ENCODE measurements around the gene PDGFC.

DNA sequence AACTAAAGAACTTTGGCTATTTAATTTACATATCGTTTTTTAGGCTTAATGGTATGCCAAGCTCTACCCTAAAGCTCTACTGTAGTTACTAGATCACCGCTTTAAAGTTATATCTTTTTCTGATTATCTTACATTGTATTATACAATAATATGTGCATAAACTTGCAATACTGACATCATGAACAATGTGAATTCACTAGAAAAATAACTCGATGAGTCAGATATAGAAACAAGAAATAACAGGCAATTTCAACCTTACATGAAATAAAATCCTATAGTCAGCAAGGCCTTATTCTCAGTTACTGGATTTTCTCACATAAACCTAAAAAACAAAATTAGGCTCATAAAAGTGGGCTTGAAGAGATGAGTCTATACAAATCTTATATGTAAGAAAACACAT lies 32.5 kb downstream of the PDGFC start:
- TF ChIP-seq, protein P1, sequence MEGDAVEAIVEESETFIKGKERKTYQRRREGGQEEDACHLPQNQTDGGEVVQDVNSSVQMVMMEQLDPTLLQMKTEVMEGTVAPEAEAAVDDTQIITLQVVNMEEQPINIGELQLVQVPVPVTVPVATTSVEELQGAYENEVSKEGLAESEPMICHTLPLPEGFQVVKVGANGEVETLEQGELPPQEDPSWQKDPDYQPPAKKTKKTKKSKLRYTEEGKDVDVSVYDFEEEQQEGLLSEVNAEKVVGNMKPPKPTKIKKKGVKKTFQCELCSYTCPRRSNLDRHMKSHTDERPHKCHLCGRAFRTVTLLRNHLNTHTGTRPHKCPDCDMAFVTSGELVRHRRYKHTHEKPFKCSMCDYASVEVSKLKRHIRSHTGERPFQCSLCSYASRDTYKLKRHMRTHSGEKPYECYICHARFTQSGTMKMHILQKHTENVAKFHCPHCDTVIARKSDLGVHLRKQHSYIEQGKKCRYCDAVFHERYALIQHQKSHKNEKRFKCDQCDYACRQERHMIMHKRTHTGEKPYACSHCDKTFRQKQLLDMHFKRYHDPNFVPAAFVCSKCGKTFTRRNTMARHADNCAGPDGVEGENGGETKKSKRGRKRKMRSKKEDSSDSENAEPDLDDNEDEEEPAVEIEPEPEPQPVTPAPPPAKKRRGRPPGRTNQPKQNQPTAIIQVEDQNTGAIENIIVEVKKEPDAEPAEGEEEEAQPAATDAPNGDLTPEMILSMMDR (IDR thresholded peaks at IDR 0.05) = no peak
- TF ChIP-seq SIN3A (IDR thresholded peaks at IDR 0.05; ENCODE audit: borderline replicate concordance, insufficient read depth, low read depth, low read length) (no peak), POLR2AphosphoS5 (IDR thresholded peaks at IDR 0.05; ENCODE audit: low read depth, low read length) (no peak)

Measured in Panc1 (cell line).